Measurements from ENCODE around the gene FBXL7. TPM values are rescaled to one million over a fixed set of nuclear protein-coding genes. Genes with fewer than 3 reads are reported as not detected.

Gene FBXL7
- total and polyA plus RNA-seq, 9 of the 15 experiments (the other 6 are each of a cell fraction or from before 2014, with no cell fraction given) = 0.04 to 0.08 TPM; not detected in 7

- H3K36me3 ChIP-seq (ENCODE audit: control insufficient read depth, insufficient read depth, low read length) = no peaks in the 10 kb centered on the region
- no peaks in the 10 kb centered on the region for H3K79me2 ChIP-seq (ENCODE audit: control insufficient read depth, insufficient read depth, low read length)
- 0% methylated on average over 5 of the region's 5 CpGs for WGBS (ENCODE audit: insufficient coverage, low coverage, missing lambda C conversion rate)
- ChIA-PET POLR2A (no interaction called here), CTCF (ENCODE audit: low intra/inter-chr PET ratio) (no interaction called here)
- TF ChIP-seq SUPT5H (IDR thresholded peaks at IDR 0.05) = no peak
- TF ChIP-seq HNRNPL (IDR thresholded peaks at IDR 0.05; ENCODE audit: low read depth, low read length) = no peak
- no peak for TF ChIP-seq NUFIP1 (IDR thresholded peaks at IDR 0.05; ENCODE audit: partially characterized antibody)
- TF ChIP-seq THRAP3 (IDR thresholded peaks at IDR 0.05; ENCODE audit: borderline replicate concordance) = no peak
- TF ChIP-seq JUNB (CRISPR knock-in tag; conservative IDR thresholded peaks at IDR 0.05) = no peak
- no peak for TF ChIP-seq PHTF2 (CRISPR knock-in tag; IDR thresholded peaks at IDR 0.05)
- ATAC-seq (no peak), FAIRE-seq (no peak), DNase-seq (ENCODE audit: extremely low read depth in 1 of 4, low spot score in 3 of 4) (no peak)
- no peak overlapping the region for H2AFZ ChIP-seq (ENCODE audit: low read depth, low read length)
- H3K27ac ChIP-seq (ENCODE audit: extremely low read depth, low read depth, low read length) = no peak overlapping the region
- H3K4me2 ChIP-seq (ENCODE audit: insufficient read depth, low read length) = no peak overlapping the region
- no peaks in the 10 kb centered on the region for H4K20me1 ChIP-seq (replicated peaks; ENCODE audit: control insufficient read depth, insufficient read depth, low read length)
- no TSS peak for BruUV-seq (replicated peaks)
- H3K9me3 ChIP-seq (replicated peaks; ENCODE audit: control insufficient read depth, insufficient read depth, low read depth, low read length) = no peaks in the 10 kb centered on the region; the same call in 1 of the 2 replicates
- no peak overlapping the region for H3K4me3 ChIP-seq
- H3K9ac ChIP-seq (ENCODE audit: insufficient read depth in 1 of 2, low read depth in 2 of 2, low read length in 2 of 2) = no peak overlapping the region
- intact Hi-C loops (cut with micrococcal nuclease) (no loop called here), in situ Hi-C loops (cut with MboI) (no loop called here)
- no peaks in the 10 kb centered on the region for H3K9me1 ChIP-seq (ENCODE audit: control insufficient read depth, insufficient read depth, low read length)
- no peaks in the 10 kb centered on the region for H3K27me3 ChIP-seq (ENCODE audit: control insufficient read depth in 2 of 2, insufficient read depth in 2 of 2, low read length in 2 of 2)
- H3K4me1 ChIP-seq (replicated peaks in 1 of 2; ENCODE audit: control insufficient read depth in 2 of 2, insufficient read depth in 2 of 2, low read length in 2 of 2) = no peaks in the 10 kb centered on the region
Observed at GRCh38 chr5:15741591-15741990, 241.6 kb downstream of the FBXL7 start.

GRCh38 chr5:15746833-15747232 lies 246.9 kb downstream of the FBXL7 start:
- ChIA-PET CTCF (ENCODE audit: low intra/inter-chr PET ratio) (no interaction called here), POLR2A (no interaction called here)
- H3K9ac ChIP-seq (ENCODE audit: insufficient read depth in 1 of 2, low read depth in 2 of 2, low read length in 2 of 2) = no peak overlapping the region
- no peak overlapping the region for H3K27ac ChIP-seq (ENCODE audit: extremely low read depth, low read depth, low read length)
- no peaks in the 10 kb centered on the region for H3K4me1 ChIP-seq (replicated peaks in 1 of 2; ENCODE audit: control insufficient read depth in 2 of 2, insufficient read depth in 2 of 2, low read length in 2 of 2)
- no peaks in the 10 kb centered on the region for H3K79me2 ChIP-seq (ENCODE audit: control insufficient read depth, insufficient read depth, low read length)
- H2AFZ ChIP-seq (ENCODE audit: low read depth, low read length) = no peak overlapping the region
- 0% methylated on average over 2 of the region's 2 CpGs for WGBS (ENCODE audit: insufficient coverage, low coverage, missing lambda C conversion rate)
- H3K4me2 ChIP-seq (ENCODE audit: insufficient read depth, low read length) = no peak overlapping the region
- H3K9me1 ChIP-seq (ENCODE audit: control insufficient read depth, insufficient read depth, low read length) = no peaks in the 10 kb centered on the region
- H3K9me3 ChIP-seq (replicated peaks; ENCODE audit: control insufficient read depth, insufficient read depth, low read depth, low read length) = no peaks in the 10 kb centered on the region
- no peak for ATAC-seq
- in situ Hi-C loops (cut with MboI) = no loop called here
- no peak for FAIRE-seq
- H3K4me3 ChIP-seq = no peak overlapping the region
- H4K20me1 ChIP-seq (replicated peaks; ENCODE audit: control insufficient read depth, insufficient read depth, low read length) = no peaks in the 10 kb centered on the region
- no peaks in the 10 kb centered on the region for H3K36me3 ChIP-seq (ENCODE audit: control insufficient read depth, insufficient read depth, low read length)
- no peak for DNase-seq (ENCODE audit: extremely low read depth in 1 of 4, low spot score in 3 of 4)
- no TSS peak for BruUV-seq (replicated peaks)
- no peaks in the 10 kb centered on the region for H3K27me3 ChIP-seq (ENCODE audit: control insufficient read depth in 2 of 2, insufficient read depth in 2 of 2, low read length in 2 of 2)
- intact Hi-C loops (cut with micrococcal nuclease) = no loop called here
- TF ChIP-seq HES1 (IDR thresholded peaks at IDR 0.05; ENCODE audit: low read depth) (no peak), CBX3 (IDR thresholded peaks at IDR 0.05; ENCODE audit: borderline replicate concordance in 1 of 2, low read length in 2 of 2) (no peak), HNRNPK (IDR thresholded peaks at IDR 0.05; ENCODE audit: low read depth, low read length, poor library complexity, severe bottlenecking) (no peak), ZNF57 (CRISPR knock-in tag; IDR thresholded peaks at IDR 0.05) (no peak), ZNF277 (CRISPR knock-in tag; IDR thresholded peaks at IDR 0.05; ENCODE audit: borderline replicate concordance) (no peak), ZBTB7A (IDR thresholded peaks at IDR 0.05; ENCODE audit: borderline replicate concordance, control insufficient read depth, low read depth, low read length) (no peak), CREB5 (CRISPR knock-in tag; IDR thresholded peaks at IDR 0.05) (no peak)

All from K562 (cell line).